ENCODE results near the gene ACTL8.

DNA sequence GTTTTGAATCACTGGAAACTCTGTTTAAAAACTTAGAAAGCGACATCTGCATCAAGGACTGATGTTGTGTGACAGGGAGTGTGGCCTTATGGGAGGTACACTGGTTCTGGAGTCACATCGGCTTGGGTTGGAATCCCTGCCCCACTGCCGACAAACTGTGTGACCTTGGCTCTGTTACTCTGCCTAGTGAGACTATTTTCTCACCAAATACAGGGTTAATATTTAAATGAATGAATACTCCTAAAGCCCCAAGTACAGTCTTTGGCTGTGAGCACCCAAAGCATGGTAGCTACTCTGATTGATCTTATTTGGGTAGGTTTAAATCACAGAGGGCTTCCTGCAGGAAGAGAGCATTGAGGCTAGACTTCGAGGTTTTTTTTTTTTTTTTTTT lies 102.0 kb downstream of the ACTL8 start:
- TF ChIP-seq, protein P1, sequence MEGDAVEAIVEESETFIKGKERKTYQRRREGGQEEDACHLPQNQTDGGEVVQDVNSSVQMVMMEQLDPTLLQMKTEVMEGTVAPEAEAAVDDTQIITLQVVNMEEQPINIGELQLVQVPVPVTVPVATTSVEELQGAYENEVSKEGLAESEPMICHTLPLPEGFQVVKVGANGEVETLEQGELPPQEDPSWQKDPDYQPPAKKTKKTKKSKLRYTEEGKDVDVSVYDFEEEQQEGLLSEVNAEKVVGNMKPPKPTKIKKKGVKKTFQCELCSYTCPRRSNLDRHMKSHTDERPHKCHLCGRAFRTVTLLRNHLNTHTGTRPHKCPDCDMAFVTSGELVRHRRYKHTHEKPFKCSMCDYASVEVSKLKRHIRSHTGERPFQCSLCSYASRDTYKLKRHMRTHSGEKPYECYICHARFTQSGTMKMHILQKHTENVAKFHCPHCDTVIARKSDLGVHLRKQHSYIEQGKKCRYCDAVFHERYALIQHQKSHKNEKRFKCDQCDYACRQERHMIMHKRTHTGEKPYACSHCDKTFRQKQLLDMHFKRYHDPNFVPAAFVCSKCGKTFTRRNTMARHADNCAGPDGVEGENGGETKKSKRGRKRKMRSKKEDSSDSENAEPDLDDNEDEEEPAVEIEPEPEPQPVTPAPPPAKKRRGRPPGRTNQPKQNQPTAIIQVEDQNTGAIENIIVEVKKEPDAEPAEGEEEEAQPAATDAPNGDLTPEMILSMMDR (IDR thresholded peaks at IDR 0.05; ENCODE audit: low read depth, low read length, poor library complexity, severe bottlenecking), result no peak
- no peak for TF ChIP-seq EZH2phosphoT487 (IDR thresholded peaks at IDR 0.05; ENCODE audit: borderline replicate concordance, low read length)
